ENCODE data around the gene EPHB2. TPM values are rescaled to one million over a fixed set of nuclear protein-coding genes. Genes with fewer than 3 reads are reported as not detected.

EPHB2 gene
- polyA plus RNA-seq, 3 donors = 0.67 to 3.9 (median 1.9) TPM

DNA sequence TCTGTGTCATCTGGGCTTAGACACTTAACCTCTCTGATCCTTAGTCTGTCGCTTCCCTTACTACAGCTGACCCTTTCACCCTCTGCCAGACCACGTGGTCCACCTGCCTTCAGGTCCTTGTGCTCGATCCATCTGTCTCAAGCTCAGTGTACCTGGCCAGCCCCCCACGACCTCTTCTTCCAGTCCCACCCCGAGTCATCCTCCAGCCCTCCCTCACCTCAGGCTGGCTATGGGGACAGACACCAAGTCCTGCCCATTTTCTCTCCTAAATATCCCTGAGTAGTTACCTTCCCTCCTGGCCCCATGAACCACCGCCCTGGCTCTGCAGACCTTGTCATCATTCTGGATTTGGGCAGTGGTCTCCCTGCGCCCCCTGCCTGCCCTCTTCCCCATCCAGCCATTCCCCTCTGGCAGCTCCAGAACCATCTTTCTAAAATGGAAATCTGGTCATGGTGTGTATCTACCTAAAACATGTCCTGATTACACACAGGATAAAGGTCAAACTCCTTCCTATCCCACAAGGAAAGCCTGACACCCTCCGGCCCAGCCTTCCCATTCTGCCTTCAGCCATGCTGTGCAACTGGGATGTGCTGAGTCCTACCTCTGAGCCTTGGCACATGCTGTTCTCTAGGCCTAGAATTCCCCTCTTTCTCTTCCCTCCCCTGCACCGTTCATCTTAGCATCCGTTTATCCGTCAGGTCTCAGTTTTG lies 107.6 kb downstream of the EPHB2 start:
- WGBS, 3 donors = 76 to 81% (median 79%) methylated on average over 11 of the region's 11 CpGs
- H3K27ac ChIP-seq (ENCODE audit: low read depth, low read length) = no peak overlapping the region

DNA sequence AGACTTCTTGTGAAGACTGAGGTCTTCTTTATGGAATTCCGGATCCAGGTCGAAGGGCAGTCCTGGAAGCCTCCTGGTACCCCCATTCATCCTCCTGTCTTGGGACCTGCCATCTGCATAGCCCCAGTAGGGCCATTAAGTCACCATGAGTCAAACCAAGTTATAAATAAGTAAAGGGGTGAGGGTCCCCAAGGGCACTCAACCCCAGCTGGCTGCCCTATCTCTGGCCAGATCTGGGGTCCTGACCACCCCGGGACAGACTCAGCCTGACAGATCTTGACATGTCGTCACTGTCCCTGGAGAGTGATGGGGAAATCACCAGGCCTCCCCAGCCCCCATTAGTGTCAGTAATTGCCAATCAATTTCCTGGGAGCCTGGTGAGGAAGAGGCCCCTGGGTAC lies 108.7 kb downstream of the EPHB2 start:
- H3K27ac ChIP-seq (ENCODE audit: low read depth, low read length) = no peak overlapping the region
- WGBS, 3 donors = 67 to 84% (median 71%) methylated on average over 4 of the region's 4 CpGs

DNA sequence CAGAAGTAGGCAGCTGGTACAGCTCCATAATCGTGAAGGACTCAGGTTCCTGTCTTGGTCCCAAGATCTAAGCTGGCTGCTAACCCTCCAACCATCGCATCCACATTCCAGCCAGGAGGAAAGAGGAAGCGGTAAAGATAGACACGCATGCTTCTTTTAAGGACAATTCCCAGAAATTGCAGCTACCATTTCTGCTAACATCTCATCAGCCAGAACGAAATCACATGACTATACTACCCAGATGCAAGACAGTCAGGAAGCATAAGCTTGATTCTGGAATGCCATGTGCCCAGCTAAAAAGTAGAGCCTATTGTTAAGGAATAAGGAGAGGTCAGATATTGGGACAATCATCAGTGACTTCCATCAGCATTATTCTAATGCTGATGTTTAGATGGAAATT lies 110.4 kb downstream of the EPHB2 start:
- no peak overlapping the region for H3K27ac ChIP-seq (ENCODE audit: low read depth, low read length)
- 51 to 74% (median 68%) methylated on average over 5 of the region's 5 CpGs for WGBS, 3 donors

DNA sequence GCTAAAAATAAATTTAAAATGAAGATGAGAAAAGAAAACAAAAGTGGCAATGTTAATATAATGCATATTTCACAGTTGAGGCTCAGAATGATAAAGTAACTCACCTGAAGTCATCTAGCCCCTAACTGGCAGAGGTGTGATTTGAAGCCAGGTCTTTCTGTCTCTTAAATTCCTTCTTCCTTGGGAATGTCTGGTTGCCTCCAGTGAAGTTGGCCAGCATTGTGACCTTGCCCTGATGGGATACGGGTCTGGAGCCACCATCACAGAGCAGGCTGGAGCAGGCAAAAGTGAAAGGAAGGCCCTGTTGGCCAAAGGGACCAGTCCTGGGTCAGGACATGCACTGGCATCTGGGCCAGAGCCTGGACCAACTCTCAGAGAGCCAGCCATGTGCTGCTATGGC lies 111.7 kb downstream of the EPHB2 start:
- no peak overlapping the region for H3K27ac ChIP-seq (ENCODE audit: low read depth, low read length)
- WGBS, 3 donors = 68 to 87% (median 71%) methylated on average over 1 of the region's 1 CpG

DNA sequence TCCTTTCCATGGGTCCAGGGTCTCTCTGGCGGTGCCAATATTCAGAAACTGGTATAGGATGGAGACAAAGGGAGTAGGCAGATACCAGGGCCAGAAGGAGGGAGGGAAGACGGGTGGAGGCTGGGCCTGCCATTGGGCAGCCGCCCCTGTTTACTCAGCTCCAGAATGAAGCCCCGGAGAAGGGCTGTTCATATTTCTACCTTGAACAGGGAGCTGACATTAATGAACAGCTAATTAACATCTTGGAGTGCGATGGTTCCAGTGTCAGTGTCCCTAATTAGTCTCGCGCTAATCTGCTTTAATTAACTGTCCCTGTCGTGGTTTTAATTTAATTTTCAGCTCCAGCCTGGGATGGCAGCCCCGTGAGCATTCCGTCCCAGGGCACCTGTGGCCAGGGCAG lies 113.8 kb downstream of the EPHB2 start:
- 76 to 88% (median 87%) methylated on average over 10 of the region's 10 CpGs for WGBS, 3 donors
- no peak overlapping the region for H3K27ac ChIP-seq (ENCODE audit: low read depth, low read length)

DNA sequence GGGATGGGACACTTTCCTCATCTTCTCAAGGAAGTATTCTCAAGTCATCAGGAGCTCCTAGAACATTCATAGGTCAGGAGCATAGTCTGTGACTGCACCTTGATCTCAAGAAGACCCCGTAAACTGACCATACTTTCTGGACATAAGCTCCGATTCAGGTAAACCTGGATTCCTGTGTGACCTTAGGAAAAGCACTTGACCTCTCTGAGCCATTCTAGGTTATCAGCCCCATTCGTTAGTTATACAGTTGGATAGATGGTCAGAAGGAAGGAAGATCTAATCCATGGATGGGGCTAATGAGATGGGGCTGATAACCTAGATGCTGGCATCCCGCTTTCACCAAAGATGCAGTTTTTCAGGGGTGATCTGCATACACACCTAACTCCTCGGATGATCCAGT lies 114.3 kb downstream of the EPHB2 start:
- H3K27ac ChIP-seq (ENCODE audit: low read depth, low read length) = no peak overlapping the region
- WGBS, 3 donors = 88 to 95% (median 95%) methylated on average over 5 of the region's 5 CpGs

DNA sequence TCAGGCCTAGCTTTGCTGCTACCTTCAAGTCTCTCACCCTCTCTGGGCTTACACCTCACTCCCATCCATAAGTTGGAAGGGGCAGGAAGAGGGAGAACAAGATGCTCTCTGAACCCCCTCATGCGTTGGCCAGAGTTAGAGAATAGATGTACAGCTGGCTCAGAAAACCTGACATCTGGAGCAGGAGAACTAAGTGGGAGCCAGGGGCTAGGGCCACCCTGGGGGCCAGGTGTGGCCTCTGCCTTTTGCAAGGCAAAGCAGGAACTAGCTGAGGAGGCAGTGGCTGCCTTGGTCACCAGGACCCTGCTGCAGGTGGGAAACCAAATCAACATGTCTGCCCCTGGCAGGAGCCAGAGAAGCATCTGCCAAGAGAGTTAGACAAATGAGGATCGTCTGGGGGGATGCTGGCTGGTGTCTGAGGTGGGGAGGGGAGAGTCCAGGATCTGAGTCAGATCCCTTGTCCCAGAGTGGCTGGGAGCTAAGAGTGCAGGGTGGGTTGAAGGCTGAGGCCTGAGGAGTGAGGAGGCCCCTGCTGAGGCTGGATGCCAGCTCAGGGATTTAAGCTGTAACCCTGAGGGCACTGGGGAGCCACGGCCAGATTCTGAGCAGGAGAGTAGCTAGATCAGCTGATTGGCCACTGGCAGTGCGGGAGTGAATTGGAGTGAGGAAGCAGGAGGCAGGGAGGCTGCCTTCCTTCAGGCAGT lies 115.0 kb downstream of the EPHB2 start:
- 66 to 72% (median 71%) methylated on average over 4 of the region's 4 CpGs for WGBS, 3 donors

DNA sequence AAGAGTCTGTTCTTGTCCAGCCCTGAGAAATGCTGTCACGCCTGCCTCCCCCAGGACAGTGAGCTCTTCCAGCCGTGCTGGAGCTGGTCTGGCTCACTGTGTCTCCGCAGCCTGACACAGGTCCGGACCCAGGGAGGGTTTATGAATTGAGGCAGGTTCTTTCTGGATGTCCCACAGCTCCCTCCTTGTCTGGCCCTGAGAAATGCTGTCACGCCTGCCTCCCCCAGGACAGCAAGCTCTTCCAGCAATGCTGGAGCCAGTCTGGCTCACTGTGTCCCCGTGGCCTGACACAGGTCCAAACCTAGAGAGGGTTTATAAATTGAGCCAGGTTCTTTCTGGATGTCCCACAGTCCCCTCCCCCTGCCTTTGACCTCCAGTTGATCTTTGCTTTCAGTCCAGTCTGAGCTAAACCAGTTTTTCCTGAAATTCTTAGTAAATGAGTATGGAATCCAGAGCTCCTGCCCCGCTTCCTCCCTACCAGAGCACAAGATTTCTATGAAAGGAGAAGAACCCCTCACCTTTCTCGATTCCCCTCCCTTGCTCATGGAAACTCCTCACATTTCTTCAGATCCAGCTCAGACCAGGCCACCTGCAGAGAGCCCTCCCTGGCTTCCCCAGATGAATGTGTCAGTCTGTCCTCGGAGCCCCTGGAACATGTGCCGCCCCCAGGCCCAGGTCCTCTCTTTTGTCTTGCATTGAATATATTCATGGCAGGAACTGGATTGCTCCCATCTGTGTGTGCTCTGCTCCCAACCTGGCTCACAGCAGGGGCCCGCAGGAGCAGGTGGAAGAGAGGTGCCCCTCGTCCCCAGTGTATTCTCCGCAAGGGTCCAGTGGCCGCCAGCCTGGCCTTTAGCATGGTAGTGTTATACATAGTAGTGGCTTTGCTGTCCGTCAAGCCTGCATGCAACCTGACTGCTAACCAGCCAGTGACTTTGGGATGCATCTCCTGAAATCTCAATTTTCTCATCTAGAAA lies 116.3 kb downstream of the EPHB2 start:
- 57 to 77% (median 71%) methylated on average over 15 of the region's 15 CpGs for WGBS, 3 donors
- no peak overlapping the region for H3K27ac ChIP-seq (ENCODE audit: low read depth, low read length)

More for the DNA sequence above, 115.0 kb downstream of the EPHB2 start:
- H3K27ac ChIP-seq (ENCODE audit: low read depth, low read length) = no peak overlapping the region

DNA sequence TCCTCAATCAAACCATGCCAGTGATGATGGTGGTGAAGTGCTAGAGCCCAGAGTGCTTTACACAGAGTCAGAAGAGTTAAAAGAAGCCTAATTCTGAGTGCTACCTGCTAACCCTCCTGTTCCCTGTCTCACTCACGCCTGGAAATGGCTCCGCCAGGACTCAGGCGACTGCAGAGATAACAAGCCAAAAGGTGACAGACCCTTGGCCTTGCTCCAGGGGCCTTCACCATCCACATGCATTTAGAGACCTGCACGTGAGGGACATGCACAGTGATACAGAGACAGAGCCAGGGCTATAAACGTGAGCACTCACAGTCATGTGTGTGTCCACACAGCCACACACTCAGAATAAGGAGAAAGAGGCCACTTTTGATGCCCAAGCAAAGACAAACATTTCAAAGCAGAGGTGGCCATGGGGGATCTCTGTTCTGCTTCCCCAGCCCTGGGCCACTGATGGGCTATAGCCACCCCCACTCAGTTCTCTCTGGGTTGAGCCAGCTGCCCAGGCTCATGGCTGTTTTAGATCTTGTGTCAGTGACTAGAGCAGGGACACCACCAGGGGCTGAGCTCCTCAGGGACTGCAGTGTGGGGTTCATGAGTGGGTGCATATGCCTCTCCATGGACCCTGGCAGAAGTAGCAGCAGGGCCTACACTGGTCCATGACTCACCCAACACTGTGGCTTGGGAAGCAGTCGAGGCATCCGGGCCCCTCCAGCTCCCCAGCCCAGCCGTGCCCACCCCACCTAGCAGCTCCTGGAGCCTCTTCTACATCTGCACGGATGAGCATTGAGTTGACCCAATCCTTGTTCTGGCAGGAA lies 117.2 kb downstream of the EPHB2 start:
- no peak overlapping the region for H3K27ac ChIP-seq (ENCODE audit: low read depth, low read length)
- 56 to 86% (median 84%) methylated on average over 9 of the region's 9 CpGs for WGBS, 3 donors

DNA sequence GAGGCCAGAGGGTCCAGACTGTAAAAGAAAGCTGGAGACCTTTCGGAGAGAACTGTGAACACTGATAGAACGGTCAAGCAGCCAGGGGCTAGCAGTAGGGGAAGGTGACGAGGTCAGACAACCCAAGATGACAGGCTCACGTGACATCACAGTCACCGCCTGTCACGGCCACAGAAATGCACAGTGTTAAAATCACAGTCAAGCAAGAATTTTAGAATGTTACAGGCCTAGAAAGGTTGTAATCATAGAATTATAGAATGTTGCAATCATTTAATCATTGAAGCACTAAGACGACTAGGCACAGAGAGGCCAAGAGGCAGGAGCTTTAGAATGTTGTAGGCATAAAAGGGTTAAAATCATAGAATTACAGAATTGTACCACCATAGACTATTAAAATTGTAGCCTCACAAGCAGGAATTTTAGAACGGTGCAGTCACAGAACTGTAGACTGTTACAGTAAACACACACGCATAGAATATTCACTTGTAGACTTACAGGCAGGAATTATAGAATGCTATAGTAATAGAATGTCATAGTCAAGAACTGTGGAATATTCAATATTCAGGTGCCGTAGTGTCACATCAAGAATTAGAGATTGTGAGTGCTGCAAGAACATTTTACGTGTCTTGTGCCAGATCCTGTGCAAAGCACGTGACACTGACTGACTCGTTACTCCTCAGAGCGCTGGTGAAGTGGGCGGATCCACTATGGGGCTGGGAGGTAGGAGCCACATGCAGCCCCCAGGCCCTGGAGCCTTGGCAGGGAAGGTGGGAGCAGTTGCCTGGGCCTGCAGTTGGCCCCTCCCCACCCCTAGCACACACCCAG lies 118.1 kb downstream of the EPHB2 start:
- H3K27ac ChIP-seq (ENCODE audit: low read depth, low read length) = no peak overlapping the region
- WGBS, 3 donors = 77 to 85% (median 81%) methylated on average over 15 of the region's 15 CpGs

DNA sequence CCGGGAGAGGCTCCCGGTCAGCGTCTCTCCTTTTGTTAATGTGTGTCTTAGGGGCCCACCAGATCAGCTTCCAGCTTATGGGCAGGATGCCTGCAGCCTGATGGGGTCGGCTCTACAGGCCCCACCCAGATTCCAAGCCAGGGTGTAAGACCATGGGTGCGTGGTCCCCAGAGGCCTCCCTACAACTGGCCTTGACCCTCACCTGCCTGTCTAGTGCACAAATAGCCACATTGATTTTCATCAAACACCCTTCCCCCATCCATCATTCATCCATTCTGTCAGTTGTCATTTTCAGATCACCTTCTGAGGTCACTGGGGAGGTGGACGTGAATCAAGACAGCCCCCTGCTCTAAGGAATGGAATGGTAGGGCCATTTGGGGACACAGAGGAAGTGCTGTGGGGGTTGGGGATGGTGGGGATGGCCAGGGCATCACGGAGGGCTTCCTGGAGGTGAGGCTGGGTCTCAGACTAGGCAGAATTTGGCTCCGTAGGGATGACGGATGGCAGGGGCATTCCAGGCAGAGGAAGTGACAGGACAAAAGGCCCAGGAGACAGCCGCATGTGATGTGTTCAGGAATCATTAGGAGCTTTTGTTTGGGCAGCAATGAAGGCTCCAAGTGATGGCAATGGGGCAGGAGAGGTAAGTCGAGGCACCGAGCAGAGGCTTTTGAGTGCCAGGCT lies 118.8 kb downstream of the EPHB2 start:
- 55 to 66% (median 62%) methylated on average over 10 to 12 of the region's 12 CpGs for WGBS, 3 donors
- no peak overlapping the region for H3K27ac ChIP-seq (ENCODE audit: low read depth, low read length)

DNA sequence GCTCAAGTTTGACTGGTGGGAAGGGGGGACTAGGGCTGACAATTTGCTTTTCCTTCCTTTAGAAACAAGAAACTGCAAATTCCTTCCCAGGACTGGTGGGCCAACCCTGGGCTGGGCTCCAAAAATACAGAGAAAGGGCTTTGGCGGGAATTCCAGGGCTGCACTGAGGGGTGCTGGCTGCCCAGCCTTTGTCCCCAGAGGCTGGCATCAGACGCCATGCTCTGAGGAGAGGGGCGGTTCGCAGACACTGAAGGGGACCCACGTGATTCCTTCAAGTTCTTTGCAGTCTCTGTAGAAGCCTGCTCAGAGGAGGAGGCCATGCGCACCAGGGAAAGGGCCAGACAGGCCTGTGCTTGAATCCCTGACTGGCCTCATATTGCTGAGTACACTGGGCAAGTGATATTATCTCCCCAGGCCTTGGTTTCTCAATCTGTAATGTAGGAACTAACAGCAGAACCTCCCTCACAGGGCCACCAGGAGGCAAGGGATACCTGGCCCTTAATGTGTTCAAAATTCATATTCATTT lies 119.5 kb downstream of the EPHB2 start:
- no peak overlapping the region for H3K27ac ChIP-seq (ENCODE audit: low read depth, low read length)
- 72 to 79% (median 78%) methylated on average over 6 of the region's 6 CpGs for WGBS, 3 donors

DNA sequence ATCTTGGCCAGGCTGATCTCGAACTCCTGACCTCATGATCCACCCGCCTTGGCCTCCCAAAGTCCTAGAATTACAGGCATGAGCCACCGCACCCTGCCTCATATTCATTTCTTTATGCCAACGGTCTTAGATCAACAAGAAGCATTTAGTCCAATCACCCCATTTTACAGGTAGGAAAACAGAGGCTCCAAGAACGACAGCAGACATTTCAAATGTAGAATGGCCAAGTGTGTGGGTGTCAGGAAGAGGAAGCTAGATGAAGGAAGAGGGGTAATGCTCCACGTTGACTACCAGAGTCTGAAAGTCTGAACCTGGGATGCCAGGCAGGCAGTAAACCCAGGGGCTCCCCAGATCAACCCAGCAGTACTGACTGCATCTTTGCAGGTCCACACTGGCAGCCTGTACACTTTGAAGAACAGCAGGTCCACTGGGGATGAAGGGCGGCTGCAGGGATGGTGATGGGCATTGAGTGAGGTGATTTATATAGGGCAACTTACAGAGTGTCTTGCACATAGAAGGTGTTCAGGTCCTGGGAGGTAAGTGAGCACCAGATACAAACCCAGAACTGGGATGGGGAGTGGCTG lies 120.2 kb downstream of the EPHB2 start:
- H3K27ac ChIP-seq (ENCODE audit: low read depth, low read length) = no peak overlapping the region
- WGBS, 3 donors = 66 to 80% (median 79%) methylated on average over 7 of the region's 7 CpGs

DNA sequence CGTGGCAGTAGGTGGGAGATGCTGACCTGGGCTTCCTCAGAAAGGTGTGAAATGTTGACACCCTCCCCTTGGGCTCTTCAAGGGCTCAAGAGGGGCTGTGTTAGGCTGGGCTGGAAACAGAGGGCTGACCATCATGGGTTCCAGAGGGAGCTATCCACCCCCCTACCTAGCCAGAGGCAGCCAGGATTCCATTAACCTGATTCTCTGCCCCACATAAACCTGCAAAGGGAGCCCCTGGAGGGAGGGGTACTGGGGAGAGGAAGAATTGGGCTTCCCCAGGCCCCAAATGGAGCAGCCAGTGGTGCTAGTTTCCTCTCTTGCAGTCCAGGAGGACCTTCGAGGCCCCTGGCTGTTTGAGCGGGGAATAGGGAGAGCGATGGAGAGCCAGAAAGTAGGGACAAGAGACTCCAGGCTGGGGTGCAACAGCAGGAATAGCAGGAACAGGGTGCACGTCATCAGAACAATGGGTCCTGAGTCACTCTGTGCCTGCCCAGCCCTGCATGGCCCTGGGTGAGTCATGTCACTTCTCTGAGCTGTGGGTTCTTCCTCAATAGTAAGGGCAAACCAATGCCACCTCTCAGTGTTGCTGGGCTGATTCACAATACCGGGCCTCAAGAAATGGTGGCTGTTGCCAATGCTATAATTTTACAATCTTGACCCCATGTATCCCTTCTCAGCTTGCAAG lies 121.2 kb downstream of the EPHB2 start:
- H3K27ac ChIP-seq (ENCODE audit: low read depth, low read length) = no peak overlapping the region
- 75 to 86% (median 84%) methylated on average over 6 of the region's 6 CpGs for WGBS, 3 donors

DNA sequence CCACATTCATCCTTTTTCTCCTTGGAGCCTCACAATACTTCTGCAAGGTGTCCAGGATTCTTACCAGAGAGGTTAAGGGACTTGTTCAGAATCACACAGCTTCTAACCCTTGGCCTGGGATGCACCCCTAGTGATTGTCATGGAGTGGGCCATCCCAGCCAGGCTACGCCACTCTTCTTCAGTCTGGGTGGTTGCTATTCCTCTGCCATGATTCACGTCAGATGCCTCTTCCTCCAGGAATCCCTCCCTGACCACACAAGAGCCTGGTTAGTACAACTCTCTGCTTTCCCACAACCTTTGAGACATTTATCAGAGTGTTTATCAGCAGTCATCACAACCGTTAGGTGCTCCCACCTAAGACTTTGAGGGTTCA lies 121.8 kb downstream of the EPHB2 start:
- 88 to 95% (median 94%) methylated on average over 3 of the region's 3 CpGs for WGBS, 3 donors
- H3K27ac ChIP-seq (ENCODE audit: low read depth, low read length) = no peak overlapping the region

DNA sequence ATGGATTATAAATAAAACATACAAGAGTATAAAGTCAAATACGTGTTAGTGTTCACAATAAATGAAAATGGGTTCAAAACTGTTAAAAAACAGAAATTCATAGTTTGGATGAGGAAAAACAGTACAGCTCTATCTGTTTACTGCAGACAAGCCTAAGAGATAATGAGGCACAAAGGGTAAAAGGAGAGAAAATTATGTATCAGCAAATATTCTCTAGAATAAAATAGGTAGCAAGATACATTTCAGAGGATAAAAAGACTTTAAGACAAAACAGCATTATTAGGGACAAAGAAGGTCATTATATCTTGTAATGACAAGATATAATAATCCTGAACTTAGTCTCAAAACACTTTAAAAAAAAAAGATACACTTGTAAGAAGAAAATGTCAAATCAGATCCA lies 123.1 kb downstream of the EPHB2 start:
- H3K27ac ChIP-seq (ENCODE audit: low read depth, low read length) = no peak overlapping the region
- 85 to 88% (median 86%) methylated on average over 1 of the region's 1 CpG for WGBS, 3 donors

All from adipose tissue (tissue), 3 donors.